CD4-positive, alpha-beta T cell treated with Interleukin-15 for 1 hour (primary cell): ENCODE measurements around the gene MCFD2.
"Not testable (repeated sequence)": the region's sequence is repeated elsewhere in the genome, so short reads cannot be mapped to it uniquely, and the experiment has no call there.

Experiments
- DNase-seq: peaks from one replicate; pipeline ENCODE4 v3.0.0-alpha.2; 2020

Gene MCFD2

GRCh38 chr2:46936566-46936965, 21.0 kb upstream of the MCFD2 start:
- no peak for DNase-seq

DNA sequence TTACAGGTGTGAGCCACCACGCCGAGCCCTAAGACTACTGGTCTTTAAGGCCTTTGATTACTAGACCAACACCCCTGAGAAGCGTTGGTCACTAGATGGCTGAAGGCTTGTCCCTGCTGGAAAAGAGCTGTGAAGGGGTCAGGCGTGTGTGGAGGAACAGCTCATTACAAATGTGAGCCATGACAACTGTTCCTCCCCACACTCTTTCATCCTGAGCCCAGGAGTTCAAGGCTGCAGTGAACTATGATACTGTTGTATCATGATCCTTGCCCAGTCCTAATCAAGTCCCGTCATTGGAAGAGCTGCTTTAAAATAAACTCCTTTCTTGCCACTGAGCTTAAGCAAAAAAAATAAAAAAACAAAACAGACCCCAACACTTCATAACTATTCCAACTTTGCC, 19.5 kb upstream of the MCFD2 start:
- DNase-seq, result no peak

DNA sequence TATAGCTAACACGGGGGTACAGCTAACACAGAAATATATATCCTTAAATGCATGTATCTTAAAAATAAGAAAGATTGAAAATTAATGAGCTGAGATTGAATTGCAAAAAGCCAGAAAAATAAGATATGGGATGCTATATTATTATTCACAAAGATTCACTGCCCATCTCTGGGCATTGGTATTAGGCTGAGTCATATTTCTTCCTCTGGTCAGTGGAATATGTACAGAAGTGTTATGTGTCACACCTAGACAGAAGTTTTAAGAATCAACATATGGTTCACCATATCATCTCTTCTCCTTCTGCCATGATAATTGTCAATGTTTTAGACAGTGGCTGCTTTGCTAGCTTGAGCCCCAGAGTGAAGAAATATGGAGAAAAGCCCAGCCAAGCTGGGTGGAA, 14.0 kb upstream of the MCFD2 start:
- DNase-seq, result no peak

- DNase-seq, result no peak
Measured at GRCh38 chr2:46926863-46927262, 11.3 kb upstream of the MCFD2 start.

DNA sequence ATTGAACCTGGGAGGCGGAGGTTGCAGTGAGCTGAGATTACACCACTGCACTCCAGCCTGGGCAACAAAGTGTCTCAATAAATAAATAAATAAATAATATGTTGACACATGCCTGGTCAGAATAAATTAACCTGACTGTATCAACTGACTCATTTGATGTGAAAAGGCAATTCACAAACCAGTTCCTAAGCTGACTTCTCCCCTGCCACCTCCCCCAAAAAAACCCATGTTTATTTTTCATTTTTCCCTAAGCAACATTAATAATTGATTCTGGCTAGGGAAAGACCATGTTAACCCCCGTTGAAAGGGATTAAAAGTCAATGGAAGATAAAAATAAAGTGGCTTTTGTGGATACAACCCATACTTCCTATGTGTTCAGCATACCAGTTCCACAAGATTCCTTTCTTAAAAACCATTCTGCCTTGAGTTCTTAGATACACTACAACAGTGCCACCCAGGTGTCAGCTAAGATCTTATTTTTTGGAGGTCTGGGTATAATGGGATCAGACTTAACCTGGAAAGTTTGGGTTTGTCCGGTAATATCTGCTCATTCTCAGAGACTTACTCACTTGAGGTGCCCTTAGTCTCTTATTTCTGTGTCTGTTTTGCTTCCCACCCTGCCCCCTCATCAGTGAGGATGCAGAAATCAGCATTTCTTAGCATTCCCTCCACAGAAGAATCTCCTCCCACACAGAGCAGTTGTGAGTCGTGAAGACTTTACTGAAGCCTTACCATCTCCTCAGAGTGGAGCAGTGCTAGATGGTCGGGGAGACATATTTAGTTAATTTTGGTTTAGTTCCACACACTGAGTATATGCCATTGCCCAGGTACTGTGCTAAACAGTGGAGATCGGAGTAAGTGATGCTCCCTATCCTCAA, 10.1 kb upstream of the MCFD2 start:
- DNase-seq, result no peak

DNA sequence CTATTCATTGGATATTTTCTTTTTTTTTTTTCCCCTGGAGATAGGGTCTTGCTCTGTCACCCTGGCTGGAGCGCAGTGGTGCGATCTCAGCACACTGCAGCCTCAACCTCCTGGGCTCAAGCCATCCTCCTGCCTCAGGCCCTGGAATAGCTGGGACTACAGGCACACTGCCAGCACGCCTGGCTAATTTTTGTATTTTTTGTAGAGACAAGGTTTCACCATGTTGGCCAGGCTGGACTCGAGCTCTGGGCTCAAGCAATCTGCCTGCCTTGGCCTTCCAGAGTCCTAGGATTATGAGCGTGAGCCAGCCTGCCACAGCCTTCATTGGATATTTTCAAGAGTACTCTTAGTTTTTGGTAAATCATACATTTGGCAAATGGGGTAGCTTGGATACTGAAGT, 9.0 kb upstream of the MCFD2 start:
- no peak for DNase-seq

- no peak for DNase-seq
Measured at GRCh38 chr2:46924038-46924437, 8.4 kb upstream of the MCFD2 start.

DNA sequence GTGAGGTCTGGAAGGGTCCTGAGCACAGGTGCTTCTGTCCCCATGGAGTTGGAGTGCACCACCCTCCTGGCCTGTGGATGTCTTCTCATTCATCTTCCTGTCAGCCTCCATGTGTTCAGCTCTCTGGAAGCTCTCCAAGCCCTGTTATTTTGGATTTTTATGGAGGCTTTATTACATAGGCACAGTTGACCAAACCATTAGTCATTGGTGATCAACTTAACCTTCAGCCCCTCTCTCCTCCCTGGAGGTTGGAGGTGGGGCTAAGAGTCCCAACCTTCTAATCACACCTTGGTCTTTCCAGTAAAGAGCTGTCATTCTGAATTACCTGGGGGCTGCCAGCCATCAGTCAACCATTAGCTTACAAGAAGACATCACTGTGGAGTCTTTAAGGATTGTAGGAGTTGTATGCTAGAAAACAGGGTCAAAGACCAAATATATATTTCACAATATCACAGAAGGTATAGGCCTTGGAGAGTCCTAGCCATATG, 7.5 kb upstream of the MCFD2 start:
- no peak for DNase-seq

GRCh38 chr2:46922606-46923005, 7.0 kb upstream of the MCFD2 start:
- DNase-seq, result no peak

DNA sequence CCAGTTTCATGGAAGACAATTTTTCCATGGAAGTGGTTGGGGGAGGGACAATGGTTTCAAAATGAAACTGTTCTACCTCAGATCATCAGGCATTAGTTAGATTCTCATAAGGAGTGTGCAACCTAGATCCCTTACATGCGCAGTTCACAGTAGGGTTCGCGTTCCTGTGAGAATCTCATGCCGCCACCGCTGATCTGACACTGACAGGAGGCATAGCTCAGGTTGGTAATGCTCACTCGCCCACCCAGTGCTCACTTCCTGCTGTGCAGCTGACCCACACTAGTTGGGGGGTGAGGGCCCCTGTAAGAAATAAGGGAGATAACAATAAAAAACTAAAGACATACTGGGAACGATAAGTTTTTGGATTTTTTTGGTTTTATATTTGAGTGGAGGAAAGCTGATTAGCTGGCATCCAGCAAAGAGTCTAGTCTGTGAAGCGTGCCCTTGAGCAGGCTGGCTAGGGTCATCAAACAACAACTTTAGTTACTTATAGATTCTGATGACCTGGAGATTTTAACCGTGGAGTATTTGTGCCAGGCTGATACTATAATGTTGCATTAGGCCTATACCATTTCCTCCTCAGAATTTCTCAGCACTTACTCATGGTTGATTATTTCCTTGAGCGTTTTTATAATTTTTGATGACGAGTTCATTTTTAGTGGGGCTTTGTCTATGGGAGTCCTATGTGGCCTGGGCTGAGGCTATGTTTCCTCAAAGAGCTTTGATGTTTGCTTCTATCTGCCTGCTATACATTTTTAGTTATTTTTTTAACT, 6.3 kb upstream of the MCFD2 start:
- no peak for DNase-seq

DNA sequence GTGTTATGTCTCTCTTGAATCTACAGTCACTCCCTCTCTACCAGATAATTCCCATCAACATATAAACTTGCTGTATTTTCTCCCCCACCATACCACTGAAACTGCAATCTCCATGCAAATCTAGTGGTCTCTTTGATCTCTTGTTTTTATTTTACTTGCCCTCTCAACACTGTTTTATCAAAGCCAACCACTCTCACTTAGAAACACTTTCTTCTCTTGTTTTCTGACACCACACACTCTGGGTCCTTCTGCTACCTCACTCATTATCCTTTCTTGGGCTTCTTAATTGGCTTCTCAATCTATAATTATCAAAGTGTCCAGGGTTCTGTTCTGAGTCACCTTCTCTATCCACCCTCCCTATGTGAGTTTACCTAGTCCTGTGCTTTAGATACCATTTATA, 2.0 kb upstream of the MCFD2 start:
- no peak for DNase-seq

- DNase-seq, result peak; percentile 81
Measured at GRCh38 chr2:46915811-46916630, 415 bp upstream of the MCFD2 start.

- no peak for DNase-seq
Measured at GRCh38 chr2:46914578-46915230, 902 bp downstream of the MCFD2 start.

GRCh38 chr2:46913471-46914381, 1.9 kb downstream of the MCFD2 start:
- no peak for DNase-seq

GRCh38 chr2:46909771-46910419, 5.7 kb downstream of the MCFD2 start:
- DNase-seq, result no peak

DNA sequence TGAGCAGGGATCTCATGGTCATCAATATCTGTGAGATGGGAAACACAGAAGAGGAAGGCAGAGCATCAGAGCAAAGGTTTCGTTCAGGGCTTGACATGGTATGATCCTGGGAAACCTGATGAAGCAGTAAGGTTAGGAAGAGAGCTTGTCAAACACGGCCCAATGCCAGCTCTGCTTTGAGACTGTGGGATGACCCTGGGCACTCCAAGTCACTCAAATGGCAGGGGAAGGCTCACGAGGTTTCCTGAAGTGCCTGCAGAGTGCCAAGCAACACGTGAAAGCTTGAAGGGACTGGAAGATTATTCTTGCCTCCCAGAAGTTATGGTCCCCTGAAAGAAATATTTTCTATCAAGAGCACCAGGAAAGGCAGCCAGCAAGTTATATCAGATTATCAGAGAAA, 6.5 kb downstream of the MCFD2 start:
- DNase-seq, result no peak

DNA sequence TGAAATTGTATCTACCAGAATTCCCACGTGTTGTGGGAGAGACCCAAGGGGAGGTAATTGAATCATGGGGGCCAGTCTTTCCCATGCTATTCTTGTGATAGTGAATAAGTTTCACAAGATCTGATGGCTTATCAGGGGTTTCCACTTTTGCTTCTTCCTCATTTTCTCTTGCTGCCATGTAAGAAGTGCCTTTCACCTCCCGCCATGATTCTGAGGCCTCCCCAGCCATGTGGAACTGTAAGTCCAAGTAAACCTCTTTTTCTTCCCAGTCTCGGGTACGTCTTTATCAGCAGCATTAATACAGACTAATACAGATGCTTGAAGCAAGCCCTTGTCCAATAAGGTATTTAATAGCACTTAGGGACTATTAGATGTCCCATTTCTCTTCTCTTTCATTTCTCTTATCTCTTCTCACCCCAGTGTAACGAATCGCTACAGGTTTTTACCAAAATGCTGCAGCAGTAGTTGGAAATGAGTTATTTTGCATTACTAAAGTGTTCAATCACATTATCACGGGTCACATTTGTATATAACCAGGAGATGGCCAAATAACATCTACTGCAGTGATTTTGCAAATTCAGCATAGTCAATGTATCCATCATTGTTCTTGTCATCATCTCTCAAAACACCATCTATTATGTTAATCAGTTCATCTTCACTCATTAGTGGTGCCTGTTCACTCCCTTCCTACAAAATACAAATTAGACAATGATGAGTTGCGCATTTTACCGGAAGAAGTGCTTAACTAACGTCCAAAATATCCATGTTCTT, 10.5 kb downstream of the MCFD2 start:
- not testable (repeated sequence) for DNase-seq

- not testable (repeated sequence) for DNase-seq
Measured at GRCh38 chr2:46902980-46903379, 12.6 kb downstream of the MCFD2 start.

- no peak for DNase-seq
Measured at GRCh38 chr2:46902465-46902864, 13.1 kb downstream of the MCFD2 start.

DNA sequence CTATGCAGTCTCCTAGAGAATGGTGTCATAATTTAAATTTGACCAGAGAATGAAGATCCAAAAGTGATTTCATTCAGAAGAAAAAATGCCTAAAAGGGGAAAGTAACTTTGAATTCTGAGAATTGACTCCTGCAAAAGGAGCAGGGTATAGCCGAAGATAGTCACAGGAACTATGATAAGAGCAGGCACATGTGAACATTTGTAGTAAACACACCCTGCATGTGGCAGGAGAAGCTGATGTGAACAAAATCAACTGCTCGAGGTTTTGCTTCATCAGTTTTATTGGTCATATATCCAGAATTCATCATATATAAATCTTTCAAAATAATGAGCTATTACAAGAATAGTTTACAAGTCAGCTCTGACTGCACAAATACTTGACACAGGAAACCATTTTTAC, 14.0 kb downstream of the MCFD2 start:
- no peak for DNase-seq
